ENCODE data around the gene ORC4.

The ORC4 gene

DNA sequence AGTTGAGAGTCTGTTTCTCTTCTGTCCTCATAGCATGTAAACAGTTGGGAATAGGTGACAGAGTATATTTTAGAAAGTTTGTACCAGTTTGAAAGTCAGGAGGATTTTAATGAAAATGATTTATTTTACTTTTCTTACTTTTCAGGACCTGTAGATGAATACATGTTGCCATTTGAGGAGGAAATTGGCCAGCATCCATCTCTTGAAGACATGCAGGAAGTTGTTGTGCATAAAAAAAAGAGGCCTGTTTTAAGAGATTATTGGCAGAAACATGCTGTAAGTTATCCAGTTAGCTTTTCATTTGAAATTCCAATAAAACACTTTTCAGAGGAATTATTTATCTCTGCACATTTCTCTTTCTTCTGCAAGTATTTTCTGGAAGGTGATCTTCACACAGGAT lies 94.7 kb downstream of the ORC4 start:
- TF ChIP-seq GATA2 (IDR thresholded peaks at IDR 0.05; ENCODE audit: low read depth, low read length) (no peak), GATA3 (IDR thresholded peaks at IDR 0.05; ENCODE audit: low read depth, low read length) (no peak)

DNA sequence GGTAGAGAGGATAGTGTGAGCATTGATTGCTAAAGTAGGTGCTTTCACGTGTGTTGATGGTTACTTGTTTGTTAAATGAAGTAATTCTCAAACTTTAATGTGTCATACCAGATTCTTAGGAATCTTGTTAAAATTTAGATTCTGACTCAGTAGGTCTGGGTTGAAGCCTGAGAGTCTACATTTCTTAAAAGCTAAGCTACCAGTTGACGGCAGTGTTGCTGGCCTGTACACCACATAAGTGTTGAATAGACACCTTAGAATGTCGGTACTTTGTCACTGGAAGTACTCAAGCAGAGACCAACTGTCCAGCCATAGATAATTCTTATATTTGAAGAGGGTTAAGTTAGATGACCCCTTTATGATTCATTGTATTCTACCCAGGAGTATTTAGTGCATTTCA lies 95.9 kb downstream of the ORC4 start:
- no peak for TF ChIP-seq GATA3 (IDR thresholded peaks at IDR 0.05; ENCODE audit: low read depth, low read length)
- no peak for TF ChIP-seq GATA2 (IDR thresholded peaks at IDR 0.05; ENCODE audit: low read depth, low read length)

DNA sequence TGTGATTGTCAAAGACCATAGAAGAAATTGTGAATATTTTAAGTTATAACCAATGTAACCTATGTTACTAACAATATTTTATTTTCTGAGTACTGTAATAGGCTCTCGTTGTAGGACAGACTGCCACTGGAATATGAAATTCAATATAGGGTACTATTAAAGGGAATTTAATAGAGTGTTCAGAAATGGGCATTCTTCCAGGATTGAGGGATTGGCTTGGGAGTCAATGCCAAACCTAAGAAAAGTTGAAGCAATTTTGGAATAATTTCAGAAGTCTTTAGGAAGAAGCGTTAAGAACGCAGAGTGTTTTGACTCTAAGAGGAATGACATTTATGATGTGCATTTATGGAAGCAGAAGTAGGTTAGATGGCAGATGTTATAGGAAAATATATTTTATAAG lies 96.7 kb downstream of the ORC4 start:
- TF ChIP-seq GATA3 (IDR thresholded peaks at IDR 0.05; ENCODE audit: low read depth, low read length) (no peak), GATA2 (IDR thresholded peaks at IDR 0.05; ENCODE audit: low read depth, low read length) (no peak)

DNA sequence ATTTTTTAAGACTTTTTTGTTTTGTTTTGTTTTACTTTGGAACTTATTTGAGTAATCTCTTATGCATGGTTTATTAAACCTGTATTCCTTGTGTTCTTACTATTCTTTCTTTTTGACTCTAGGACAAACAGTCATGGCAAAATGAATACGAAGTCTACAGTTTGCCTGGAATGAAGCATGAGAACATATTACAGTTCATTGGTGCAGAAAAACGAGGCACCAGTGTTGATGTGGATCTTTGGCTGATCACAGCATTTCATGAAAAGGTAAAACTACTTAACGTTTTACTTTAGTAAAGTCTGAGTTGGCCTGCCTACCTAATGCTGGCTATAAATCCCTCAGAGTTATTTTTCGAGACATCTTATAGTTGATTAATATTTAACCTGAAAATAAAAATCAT lies 103.4 kb downstream of the ORC4 start:
- TF ChIP-seq GATA2 (IDR thresholded peaks at IDR 0.05; ENCODE audit: low read depth, low read length) (no peak), GATA3 (IDR thresholded peaks at IDR 0.05; ENCODE audit: low read depth, low read length) (no peak)

DNA sequence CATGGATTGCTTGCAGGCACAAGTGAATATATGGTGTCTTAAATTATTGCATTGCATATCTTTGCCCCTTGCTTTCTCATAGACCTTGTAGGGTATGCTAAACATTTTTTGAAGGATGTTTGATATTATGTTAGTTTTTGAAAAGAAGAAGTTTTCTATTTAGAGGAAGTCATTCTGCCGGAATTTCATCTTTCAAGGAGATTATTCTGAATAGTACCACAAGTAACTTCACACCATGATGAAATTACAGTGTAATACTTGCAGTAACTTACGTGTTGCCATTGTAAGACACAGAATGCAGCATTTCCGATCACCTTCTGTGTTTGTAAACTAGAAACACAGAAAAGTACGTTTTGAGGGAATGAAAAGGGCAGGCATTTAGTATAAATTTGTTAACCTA lies 103.8 kb downstream of the ORC4 start:
- TF ChIP-seq GATA2 (IDR thresholded peaks at IDR 0.05; ENCODE audit: low read depth, low read length) (no peak), GATA3 (IDR thresholded peaks at IDR 0.05; ENCODE audit: low read depth, low read length) (no peak)

DNA sequence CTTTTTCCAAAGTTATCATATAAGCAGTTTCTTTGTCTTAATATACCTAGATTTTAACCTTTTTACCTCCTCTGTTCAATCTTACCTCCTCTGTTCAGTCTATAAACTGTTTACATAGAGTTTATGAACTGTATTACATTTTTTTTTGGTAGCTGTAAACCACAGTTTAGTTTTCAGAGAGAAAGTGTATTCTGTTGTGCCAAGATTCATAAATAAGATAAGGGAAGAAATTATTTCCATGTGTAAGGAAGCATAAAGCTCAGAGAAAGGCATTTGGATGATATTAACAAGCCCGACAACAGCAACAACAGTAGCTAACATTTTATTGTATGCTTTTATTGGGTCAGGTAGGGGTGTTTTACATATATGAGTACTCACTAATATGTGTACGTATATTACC lies 104.5 kb downstream of the ORC4 start:
- TF ChIP-seq GATA3 (IDR thresholded peaks at IDR 0.05; ENCODE audit: low read depth, low read length) (peak; percentile 54; the same call in 1 of the 2 replicates), GATA2 (IDR thresholded peaks at IDR 0.05; ENCODE audit: low read depth, low read length) (no peak)

DNA sequence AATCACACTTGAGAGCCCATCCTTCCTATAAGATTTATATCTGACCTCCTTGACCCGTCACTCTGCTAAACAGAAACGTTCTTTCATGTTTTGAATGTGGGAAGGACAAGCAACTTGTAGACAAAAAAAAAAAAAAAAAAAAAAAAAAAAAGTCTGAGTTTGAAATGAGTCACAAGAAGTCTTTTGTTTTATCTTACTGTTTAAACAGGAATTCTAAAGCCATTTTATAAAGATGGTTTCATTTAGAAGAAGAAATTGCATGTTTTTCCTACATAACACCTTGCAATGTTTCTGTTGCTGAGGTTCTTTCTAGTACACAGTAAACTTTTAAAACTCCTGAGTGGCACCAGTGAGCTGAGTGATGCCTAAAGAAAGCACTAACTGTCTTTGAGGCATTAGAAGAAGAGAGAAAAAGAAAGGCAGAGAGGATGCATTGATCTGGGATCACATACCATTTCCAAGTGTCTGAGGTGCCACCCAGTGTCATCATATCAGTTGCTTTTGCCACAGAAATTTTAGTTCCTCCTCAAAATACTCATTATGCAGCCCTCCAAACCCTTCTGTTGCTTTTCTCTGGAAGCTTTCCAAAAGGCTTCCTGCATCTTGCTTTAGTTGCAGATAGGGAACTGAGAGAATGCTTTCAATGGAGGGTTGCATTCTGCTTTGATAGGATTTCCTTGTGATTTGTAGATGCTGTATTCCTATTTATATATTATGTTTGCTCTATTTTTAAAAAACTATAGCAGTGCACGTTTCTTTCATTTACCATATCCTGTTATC lies 106.6 kb downstream of the ORC4 start:
- no peak for TF ChIP-seq GATA2 (IDR thresholded peaks at IDR 0.05; ENCODE audit: low read depth, low read length)

DNA sequence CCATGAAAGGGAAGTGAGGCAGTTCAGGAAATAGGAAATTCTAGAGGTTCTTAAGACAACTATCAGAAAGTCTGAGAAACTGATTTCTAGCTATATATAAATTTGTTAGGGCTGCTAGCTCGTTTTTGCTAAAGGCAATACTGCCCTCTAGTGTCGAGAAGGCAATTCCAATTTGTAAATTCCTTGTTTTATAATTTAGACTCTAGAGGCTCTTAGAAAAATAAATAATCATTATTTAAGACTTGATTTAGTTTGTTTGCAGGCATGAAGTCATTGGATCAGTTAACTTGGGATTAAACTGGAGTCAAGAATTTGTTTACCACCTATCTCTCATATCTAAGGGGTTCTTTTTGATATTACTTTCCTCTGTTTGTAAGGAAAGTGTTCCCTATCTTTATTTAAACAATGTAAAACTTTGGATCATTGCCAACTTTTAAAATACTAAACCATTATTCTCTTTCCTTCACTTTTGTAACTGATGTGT lies 109.5 kb downstream of the ORC4 start:
- TF ChIP-seq GATA2 (IDR thresholded peaks at IDR 0.05; ENCODE audit: low read depth, low read length) = no peak
- no peak for TF ChIP-seq GATA3 (IDR thresholded peaks at IDR 0.05; ENCODE audit: low read depth, low read length)

DNA sequence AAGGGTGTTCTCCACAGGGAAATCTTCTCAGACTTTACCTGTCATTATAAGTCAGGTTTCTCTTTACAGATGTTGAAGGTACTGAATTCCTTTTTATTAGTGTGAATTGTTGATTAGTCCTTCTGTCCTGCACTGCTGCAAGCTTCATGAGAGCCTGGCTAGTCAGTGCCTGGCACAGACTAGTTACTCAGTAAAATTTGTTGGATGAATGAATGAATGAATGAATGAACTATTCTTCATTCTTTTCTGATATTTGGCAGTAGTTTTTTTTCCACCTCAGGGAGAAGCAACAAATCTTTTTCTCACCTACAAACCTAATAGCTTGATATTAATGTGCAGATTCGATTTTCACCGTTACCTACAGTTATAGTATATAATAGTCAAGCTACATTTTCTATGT lies 111.4 kb downstream of the ORC4 start:
- no peak for TF ChIP-seq GATA3 (IDR thresholded peaks at IDR 0.05; ENCODE audit: low read depth, low read length)
- no peak for TF ChIP-seq GATA2 (IDR thresholded peaks at IDR 0.05; ENCODE audit: low read depth, low read length)

DNA sequence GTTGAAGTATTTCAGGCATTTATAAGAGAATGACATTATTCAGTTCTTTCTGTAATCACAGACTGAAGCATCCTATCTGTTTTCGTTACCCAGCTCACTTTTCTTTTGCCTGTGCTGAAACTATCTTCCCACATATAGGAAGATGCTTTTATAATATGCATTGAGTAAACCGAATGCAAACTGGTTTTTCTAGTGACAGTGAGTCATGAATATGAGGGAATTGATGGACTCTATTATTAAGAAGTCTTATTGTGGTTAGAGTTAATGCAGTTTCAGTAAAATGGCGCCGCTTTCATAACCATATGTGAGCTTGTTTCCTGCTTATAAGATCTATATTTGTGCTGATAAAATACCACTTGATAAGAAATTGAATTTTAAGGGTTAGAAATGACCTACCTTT lies 116.5 kb downstream of the ORC4 start:
- TF ChIP-seq GATA3 (IDR thresholded peaks at IDR 0.05; ENCODE audit: low read depth, low read length) (no peak), GATA2 (IDR thresholded peaks at IDR 0.05; ENCODE audit: low read depth, low read length) (no peak)

DNA sequence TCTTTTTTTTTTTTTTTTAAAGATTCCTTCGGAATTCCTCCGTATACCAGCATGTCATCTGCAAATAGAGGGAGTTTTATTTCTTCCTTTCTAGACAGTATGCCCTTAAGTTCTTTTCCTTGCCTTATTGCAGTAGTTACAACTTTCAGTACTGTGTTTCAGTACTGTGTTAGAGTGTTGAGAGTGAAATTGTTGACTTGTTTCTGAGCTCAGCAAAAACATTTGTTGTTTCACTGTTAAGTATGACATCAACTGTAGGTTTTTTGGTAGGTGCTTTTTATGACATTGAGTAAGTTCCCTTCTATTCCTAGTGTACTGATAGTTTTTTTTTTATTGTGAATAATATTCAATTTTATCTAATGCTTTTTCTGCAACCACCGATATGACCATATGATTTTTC lies 131.9 kb downstream of the ORC4 start:
- no peak for TF ChIP-seq GATA2 (IDR thresholded peaks at IDR 0.05; ENCODE audit: low read depth, low read length)
- no peak for TF ChIP-seq GATA3 (IDR thresholded peaks at IDR 0.05; ENCODE audit: low read depth, low read length)

DNA sequence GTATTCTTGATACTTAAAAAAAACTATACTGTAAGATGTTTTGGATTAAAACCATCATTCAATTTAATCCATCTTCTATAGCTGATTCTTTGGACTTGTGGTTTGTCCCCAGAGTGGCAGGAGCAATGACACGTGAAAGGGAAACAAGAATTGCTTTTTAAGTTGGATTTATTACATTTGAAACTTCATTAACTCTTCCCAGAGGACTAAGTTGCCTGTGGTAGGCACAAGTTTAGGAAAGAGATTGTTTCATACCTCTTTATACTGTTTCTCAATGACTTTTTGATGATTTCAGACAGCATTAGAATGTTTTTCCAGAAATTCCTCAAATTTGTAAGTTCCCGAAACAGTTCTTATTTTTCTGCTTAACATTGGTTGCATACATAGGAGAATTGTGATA lies 134.4 kb downstream of the ORC4 start:
- TF ChIP-seq GATA2 (IDR thresholded peaks at IDR 0.05; ENCODE audit: low read depth, low read length) = no peak
- TF ChIP-seq GATA3 (IDR thresholded peaks at IDR 0.05; ENCODE audit: low read depth, low read length) = no peak

DNA sequence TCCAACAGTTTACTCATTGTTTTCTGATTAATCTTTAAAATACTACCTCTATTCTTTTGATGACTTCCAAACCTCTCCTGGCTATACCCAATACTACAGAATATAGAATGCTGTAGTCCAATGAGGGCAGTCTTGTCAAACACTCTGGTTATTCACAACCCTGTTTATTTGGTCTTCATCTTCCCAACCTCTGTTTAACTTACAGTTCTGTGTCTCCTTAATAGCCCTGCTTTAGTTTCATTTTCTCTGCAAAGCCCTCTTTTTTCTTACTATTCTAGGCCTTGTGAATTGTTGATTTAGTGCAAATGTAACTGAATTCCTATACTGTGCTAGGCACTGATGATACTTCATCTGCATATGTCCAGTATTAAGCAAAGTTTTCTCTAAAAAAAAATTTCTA lies 135.7 kb downstream of the ORC4 start:
- TF ChIP-seq GATA3 (IDR thresholded peaks at IDR 0.05; ENCODE audit: low read depth, low read length) (no peak), GATA2 (IDR thresholded peaks at IDR 0.05; ENCODE audit: low read depth, low read length) (no peak)

DNA sequence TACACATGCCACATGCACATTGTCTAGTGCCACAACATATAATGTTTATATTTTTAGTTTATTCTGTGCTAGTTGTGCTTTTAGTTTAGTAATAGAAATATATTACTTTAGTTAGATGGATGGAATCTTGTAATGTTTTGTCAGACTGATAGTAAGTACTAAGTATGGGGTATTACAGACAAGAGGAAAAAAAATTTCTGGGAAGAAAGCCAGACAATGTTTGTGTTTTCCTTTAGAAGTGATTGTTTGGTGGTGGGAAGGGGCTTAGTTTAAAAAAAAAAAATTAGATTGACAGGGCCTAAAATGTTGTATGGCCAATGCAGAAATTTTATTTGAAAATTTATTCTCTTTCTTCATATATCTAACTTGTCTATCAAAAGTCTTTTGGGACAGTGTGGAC lies 137.9 kb downstream of the ORC4 start:
- TF ChIP-seq GATA2 (IDR thresholded peaks at IDR 0.05; ENCODE audit: low read depth, low read length) (no peak), GATA3 (IDR thresholded peaks at IDR 0.05; ENCODE audit: low read depth, low read length) (no peak)
